HG02970 (cell line): ENCODE data around the gene SLC25A21.
"Not testable (repeated sequence)": the region's sequence is repeated elsewhere in the genome, so short reads cannot be mapped to it uniquely, and the experiment has no call there.

Source experiments
- ATAC-seq: cut with Tn5 transposase; IDR thresholded peaks from one replicate; pipeline ENCODE4 v1.9.1; 2021; ENCODE audit warnings: mild to moderate bottlenecking, moderate library complexity, moderate number of reproducible peaks; ENCODE audit not compliant: unreplicated experiment, low FRiP score

The SLC25A21 gene

DNA sequence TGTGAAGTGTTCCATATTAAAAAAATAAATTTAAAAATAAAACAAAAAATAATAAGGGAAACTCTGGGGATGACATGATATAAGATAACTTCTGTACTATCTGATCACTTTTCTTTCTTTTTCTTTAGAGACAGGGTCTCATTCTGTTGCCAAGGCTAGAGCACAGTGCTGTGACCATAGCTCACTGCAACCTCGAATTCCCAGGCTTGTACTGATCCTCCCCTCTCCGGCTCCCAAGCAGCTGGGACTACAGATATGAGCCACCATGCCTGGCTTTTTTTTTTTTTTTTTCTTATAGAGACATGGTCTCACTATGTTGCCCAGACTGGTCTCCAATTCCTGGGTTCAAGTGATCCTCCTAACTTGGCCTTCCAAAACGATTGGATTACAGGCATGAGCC lies 14.9 kb upstream of the SLC25A21 start:
- no peak for ATAC-seq

- ATAC-seq: no peak
These were observed 14.5 kb upstream of the SLC25A21 start for GRCh38 chr14:37186865-37187264.

DNA sequence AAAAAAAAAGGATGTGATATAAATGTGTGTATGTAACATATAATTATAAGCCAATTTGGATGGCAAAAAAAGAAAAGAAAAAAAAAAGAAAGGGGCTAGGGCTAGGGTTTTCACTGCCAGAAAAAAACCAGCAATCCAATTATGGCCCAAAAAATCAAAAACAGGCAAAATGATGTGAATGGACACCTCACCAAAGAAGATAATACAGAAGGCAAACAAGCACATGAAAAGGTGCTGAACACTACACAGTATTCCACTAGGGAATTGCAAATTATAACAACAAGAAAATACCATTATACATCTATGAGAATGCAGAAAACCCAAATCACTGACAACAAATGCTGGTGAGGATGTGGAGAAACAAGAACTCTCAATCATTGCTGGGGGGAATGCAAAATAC lies 13.3 kb upstream of the SLC25A21 start:
- ATAC-seq: no peak

- ATAC-seq: not testable (repeated sequence)
These were observed 12.1 kb upstream of the SLC25A21 start for GRCh38 chr14:37184520-37184919.

DNA sequence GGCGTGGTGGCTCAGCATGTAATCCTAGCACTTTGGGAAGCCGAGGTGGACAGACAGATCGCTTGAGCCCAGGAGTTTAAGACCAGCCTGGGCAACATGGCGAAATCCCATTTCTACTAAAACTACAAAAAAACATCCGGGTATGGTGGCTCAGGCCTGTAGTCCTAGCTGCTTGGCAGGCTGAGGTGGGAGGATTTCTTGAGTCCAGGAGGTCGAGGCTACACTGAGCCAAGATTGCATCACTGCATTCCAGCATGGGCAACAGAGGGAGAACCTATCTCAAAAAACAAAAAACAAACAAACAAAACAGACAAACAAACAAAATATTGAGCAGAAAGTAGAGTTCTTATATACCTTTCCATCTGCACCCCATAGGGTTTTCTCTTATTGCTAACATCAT lies 9.0 kb upstream of the SLC25A21 start:
- ATAC-seq: no peak

DNA sequence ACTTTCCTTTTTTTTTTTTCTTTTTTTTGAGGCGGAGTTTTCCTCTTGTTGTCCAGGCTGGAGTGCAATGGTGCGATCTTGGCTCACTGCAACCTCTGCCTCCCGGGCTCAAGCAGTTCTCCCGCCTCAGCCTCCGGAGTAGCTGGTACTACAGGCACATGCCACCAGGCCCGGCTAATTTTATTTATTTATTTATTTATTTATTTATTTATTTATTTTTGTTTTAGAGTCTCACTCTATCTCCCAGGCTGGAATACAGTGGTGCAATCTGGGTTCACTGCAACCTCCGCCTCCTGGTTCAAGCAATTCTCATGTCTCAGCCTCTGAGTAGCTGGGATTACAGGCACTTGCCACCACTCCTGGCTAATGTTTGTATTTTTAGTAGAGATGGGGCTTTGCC lies 8.5 kb upstream of the SLC25A21 start:
- ATAC-seq: not testable (repeated sequence)

GRCh38 chr14:37179896-37180502 lies 7.6 kb upstream of the SLC25A21 start:
- ATAC-seq: no peak

DNA sequence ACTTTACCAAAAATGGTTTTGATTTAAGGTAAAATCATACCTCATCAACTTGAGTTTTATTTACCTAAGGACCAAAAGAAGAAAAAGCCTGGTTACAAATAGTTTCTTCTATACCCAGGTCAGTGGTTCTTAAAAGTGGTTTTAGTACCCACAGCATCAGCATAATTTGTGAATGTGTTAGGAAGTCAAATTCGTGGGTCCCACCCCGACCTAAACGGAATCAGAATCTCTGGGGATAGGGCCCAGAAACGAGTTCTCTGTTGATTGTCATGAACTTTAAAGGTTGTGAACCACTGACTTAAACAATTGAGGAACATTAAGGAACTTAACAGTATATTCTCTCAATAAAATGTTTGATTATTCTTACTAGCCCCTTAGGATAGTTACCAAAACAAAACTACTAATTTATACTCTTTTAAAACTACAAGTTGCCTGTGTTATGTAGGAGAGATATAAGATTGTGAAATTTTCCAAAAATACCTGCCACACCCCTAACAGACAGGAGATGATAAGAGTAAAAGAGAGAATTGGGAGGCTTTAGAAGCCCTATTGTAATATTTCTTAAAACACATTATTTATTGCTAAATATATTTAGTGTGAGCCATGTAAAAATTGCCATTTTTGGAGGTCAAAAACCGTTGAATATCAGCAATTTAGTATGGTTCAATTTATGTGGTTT lies 669 bp upstream of the SLC25A21 start:
- ATAC-seq: no peak

GRCh38 chr14:37171678-37172023 lies 755 bp downstream of the SLC25A21 start:
- ATAC-seq: no peak

GRCh38 chr14:37170993-37171392 lies 1.4 kb downstream of the SLC25A21 start:
- ATAC-seq: no peak

- ATAC-seq: no peak
These were observed 2.2 kb downstream of the SLC25A21 start for GRCh38 chr14:37170237-37170636.

- no peak for ATAC-seq
These were observed 3.7 kb downstream of the SLC25A21 start for GRCh38 chr14:37168721-37169120.

DNA sequence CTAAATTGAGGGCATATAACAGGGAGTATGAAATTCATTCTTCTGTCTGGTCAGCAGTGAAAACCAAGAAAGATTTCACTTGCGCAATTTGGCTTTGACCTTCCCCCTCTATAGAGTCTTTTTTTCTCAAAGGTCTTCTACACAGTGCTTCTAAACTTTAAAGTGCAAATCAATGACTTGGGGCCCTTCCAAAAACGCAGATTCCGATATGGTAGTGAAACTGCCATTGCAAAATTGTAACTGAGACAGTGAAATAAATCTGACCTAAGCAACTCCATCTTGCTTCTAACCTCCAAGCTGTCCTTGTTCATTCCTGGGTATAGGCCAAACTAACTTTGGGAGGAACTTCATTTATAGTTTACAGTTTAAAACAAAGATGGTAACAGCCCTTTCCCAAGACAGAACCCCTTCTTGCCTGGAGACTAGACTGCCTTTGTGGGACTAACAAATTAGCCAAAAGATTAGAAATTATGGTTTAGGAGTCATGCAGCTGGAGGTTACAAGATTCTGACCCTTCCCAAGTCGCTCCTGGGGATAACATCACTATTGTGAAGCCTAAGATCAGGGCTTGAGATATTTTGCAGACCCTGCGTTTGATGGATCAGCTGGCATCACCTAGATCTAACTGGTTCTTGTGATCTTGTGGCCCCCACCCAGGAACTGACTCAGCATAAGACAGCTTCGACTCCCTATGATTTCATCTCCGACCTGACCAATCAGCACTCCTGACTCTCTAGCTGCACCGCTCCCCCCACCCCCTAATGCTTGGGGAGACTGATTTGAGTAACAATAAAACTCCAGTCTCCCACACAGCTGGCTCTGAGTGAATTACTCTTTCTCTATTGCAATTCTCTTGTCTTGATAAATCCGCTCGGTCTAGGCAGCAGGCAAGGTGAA lies 5.0 kb downstream of the SLC25A21 start:
- no peak for ATAC-seq

GRCh38 chr14:37165794-37166193 lies 6.6 kb downstream of the SLC25A21 start:
- ATAC-seq: no peak

- ATAC-seq: not testable (repeated sequence)
These were observed 10.1 kb downstream of the SLC25A21 start for GRCh38 chr14:37162307-37162706.

GRCh38 chr14:37157987-37158386 lies 14.4 kb downstream of the SLC25A21 start:
- ATAC-seq: no peak

- no peak for ATAC-seq
These were observed 18.9 kb downstream of the SLC25A21 start for GRCh38 chr14:37153483-37153882.

- ATAC-seq: no peak
These were observed 19.4 kb downstream of the SLC25A21 start for GRCh38 chr14:37153005-37153404.

GRCh38 chr14:37150414-37150813 lies 22.0 kb downstream of the SLC25A21 start:
- ATAC-seq: no peak

DNA sequence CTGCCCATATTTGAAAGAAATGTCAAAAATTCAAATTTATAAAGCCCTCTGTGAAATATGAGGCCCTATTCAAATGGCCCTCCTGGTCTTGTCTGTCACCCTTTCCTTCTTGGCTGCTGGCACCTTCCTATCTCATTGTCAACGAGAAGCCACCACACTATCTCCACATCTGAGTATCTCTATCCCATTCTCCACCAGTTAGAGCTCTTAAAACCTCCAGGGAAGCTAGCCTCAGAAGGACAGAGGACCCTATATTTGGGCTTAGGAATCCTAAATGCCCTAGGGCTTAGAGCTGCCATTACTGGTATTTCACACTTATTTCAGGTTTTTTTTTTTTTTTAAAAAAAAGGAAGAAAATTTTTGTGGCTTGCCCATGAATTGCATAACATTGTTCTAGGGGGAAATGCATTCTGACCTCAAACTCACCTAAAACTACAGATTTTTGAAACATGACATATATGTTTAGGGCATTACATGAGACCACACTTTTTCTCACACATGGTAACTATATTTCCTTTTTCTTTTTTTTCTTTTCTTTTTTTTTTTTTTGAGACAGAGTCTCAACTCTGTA lies 25.0 kb downstream of the SLC25A21 start:
- ATAC-seq: no peak

DNA sequence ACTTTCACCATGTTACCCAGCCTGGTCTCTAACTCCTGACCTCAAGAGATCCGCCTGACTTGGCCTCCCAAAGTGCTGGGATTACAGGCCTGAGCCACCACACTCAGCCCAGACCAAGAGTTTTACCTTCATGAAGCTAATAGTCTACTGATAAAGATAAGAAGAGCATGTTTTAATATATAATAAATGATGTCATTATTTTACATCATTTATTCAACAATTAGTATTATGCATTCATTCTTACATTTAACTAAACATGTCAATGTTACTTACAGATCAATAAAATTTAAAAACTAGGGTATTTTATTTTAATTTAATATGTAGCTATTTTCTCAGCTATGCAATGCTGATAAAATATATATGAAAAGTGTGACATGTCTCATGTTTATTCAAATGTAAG lies 26.0 kb downstream of the SLC25A21 start:
- ATAC-seq: not testable (repeated sequence)
